ENCODE data around the gene MUCL1. TPM values are rescaled to one million over a fixed set of nuclear protein-coding genes. Genes with fewer than 3 reads are reported as not detected.
A peak's percentile ranks its signal among the peaks of the same experiment; 100 is the strongest.
"Not testable (repeated sequence)": the region's sequence is repeated elsewhere in the genome, so short reads cannot be mapped to it uniquely, and the experiment has no call there.

Gene MUCL1
- not detected for total RNA-seq
- long read RNA-seq: 0 reads

GRCh38 chr12:54853933-54854538 is at the start of gene MUCL1:
TSS of gene MUCL1 (plus strand) at chr12:54854516. CDS start at chr12:54854583, 67 bp downstream.
- ATAC-seq: peak; percentile 69

GRCh38 chr12:54821676-54822075 is 32.6 kb upstream of the MUCL1 start:
- DNase-seq (ENCODE audit: missing footprints) (no peak), ATAC-seq (no peak)
- intact Hi-C loops (cut with DNase I): no loop called here

More at GRCh38 chr12:54853933-54854538, at the start of gene MUCL1:
- no peak for DNase-seq (ENCODE audit: missing footprints)
- intact Hi-C loops (cut with DNase I): loop anchor here (5.0 kb wide), 1 partner anchor 103 kb away; no protein-coding TSS in a partner anchor

GRCh38 chr12:54824402-54824801 is 29.9 kb upstream of the MUCL1 start:
- DNase-seq (ENCODE audit: missing footprints) (no peak), ATAC-seq (no peak)
- intact Hi-C loops (cut with DNase I): no loop called here

- DNase-seq (ENCODE audit: missing footprints) (no peak), ATAC-seq (no peak)
- intact Hi-C loops (cut with DNase I): no loop called here
Measured at GRCh38 chr12:54829511-54829910, 24.8 kb upstream of the MUCL1 start.

- intact Hi-C loops (cut with DNase I): no loop called here
- ATAC-seq: no peak
- no peak for DNase-seq (ENCODE audit: missing footprints)
Measured at GRCh38 chr12:54830199-54830598, 24.1 kb upstream of the MUCL1 start.

- DNase-seq (ENCODE audit: missing footprints) (no peak), ATAC-seq (no peak)
- intact Hi-C loops (cut with DNase I): no loop called here
Measured at GRCh38 chr12:54831631-54832030, 22.7 kb upstream of the MUCL1 start.

GRCh38 chr12:54840244-54840865 is 14.0 kb upstream of the MUCL1 start:
- ATAC-seq: no peak
- DNase-seq (ENCODE audit: missing footprints): no peak
- intact Hi-C loops (cut with DNase I): no loop called here

GRCh38 chr12:54857406-54857805 is 3.1 kb downstream of the MUCL1 start:
- DNase-seq (ENCODE audit: missing footprints) (no peak), ATAC-seq (no peak)
- intact Hi-C loops (cut with DNase I): no loop called here

- intact Hi-C loops (cut with DNase I): no loop called here
- DNase-seq (ENCODE audit: missing footprints): no peak
- no peak for ATAC-seq
Measured at GRCh38 chr12:54858562-54858961, 4.2 kb downstream of the MUCL1 start.

GRCh38 chr12:54859502-54859901 is 5.2 kb downstream of the MUCL1 start:
- ATAC-seq (no peak), DNase-seq (ENCODE audit: missing footprints) (no peak)
- intact Hi-C loops (cut with DNase I): no loop called here

GRCh38 chr12:54861927-54862326 is 7.6 kb downstream of the MUCL1 start:
- DNase-seq (ENCODE audit: missing footprints) (no peak), ATAC-seq (no peak)
- intact Hi-C loops (cut with DNase I): no loop called here

- no peak for ATAC-seq
- no peak for DNase-seq (ENCODE audit: missing footprints)
- intact Hi-C loops (cut with DNase I): no loop called here
Measured at GRCh38 chr12:54863948-54864618, 9.8 kb downstream of the MUCL1 start.

GRCh38 chr12:54865683-54866324 is 11.5 kb downstream of the MUCL1 start:
- DNase-seq (ENCODE audit: missing footprints): no peak
- no peak for ATAC-seq
- intact Hi-C loops (cut with DNase I): no loop called here

- ATAC-seq (no peak), DNase-seq (ENCODE audit: missing footprints) (no peak)
- intact Hi-C loops (cut with DNase I): no loop called here
Measured at GRCh38 chr12:54868690-54869089, 14.4 kb downstream of the MUCL1 start.

- DNase-seq (ENCODE audit: missing footprints) (no peak), ATAC-seq (no peak)
- intact Hi-C loops (cut with DNase I): no loop called here
Measured at GRCh38 chr12:54870048-54870447, 15.7 kb downstream of the MUCL1 start.

- ATAC-seq (no peak), DNase-seq (ENCODE audit: missing footprints) (no peak)
- intact Hi-C loops (cut with DNase I): no loop called here
Measured at GRCh38 chr12:54870617-54871016, 16.3 kb downstream of the MUCL1 start.

- no peak for ATAC-seq
- intact Hi-C loops (cut with DNase I): no loop called here
Measured at GRCh38 chr12:54879150-54879549, 24.8 kb downstream of the MUCL1 start.

GRCh38 chr12:54879579-54879978 is 25.3 kb downstream of the MUCL1 start:
- ATAC-seq (no peak), DNase-seq (ENCODE audit: missing footprints) (no peak)
- intact Hi-C loops (cut with DNase I): no loop called here

More at GRCh38 chr12:54879150-54879549, 24.8 kb downstream of the MUCL1 start:
- no peak for DNase-seq (ENCODE audit: missing footprints)

GRCh38 chr12:54882079-54882478 is 27.8 kb downstream of the MUCL1 start:
- ATAC-seq: no peak
- intact Hi-C loops (cut with DNase I): no loop called here
- DNase-seq (ENCODE audit: missing footprints): no peak

GRCh38 chr12:54882597-54882996 is 28.3 kb downstream of the MUCL1 start:
- intact Hi-C loops (cut with DNase I); ATAC-seq; DNase-seq (ENCODE audit: missing footprints): not testable (repeated sequence)
